ENCODE data around the gene CTU2.
A peak's percentile ranks its signal among the peaks of the same experiment; 100 is the strongest.

CTU2 gene

GRCh38 chr16:88662222-88662842 lies 44.0 kb upstream of the CTU2 start:
- Histone ChIP-seq H3K79me2 (ENCODE audit: control insufficient read depth, insufficient read depth, low read length) (peaks cover 31% of the 10 kb centered on the region), H3K4me2 (ENCODE audit: low read length) (peak overlapping the region; percentile 76), H2AK5ac (ENCODE audit: low read length) (no peak overlapping the region), H3K4me3 (ENCODE audit: low read length) (peak overlapping the region; percentile 71), H3K79me1 (ENCODE audit: low read length) (peaks cover 15% of the 10 kb centered on the region), H4K5ac (ENCODE audit: low read length) (no peak overlapping the region), H3K36me3 (ENCODE audit: control insufficient read depth, insufficient read depth, low read length) (peaks cover 2% of the 10 kb centered on the region), H2BK5ac (ENCODE audit: low read length) (no peak overlapping the region), H3K56ac (ENCODE audit: low read length) (peak overlapping the region; percentile 92), H4K8ac (ENCODE audit: low read depth, low read length) (no peak overlapping the region), H3K27me3 (ENCODE audit: insufficient read depth, low read length, poor library complexity) (no peaks in the 10 kb centered on the region), H3K27ac (ENCODE audit: low read depth, low read length) (peak overlapping the region; percentile 68), H2BK120ac (ENCODE audit: low read depth, low read length) (no peak overlapping the region), H3K23ac (ENCODE audit: low read length) (peak overlapping the region; percentile 59), H3K9ac (ENCODE audit: low read length) (peak overlapping the region; percentile 74), H3K4me1 (ENCODE audit: control insufficient read depth, low read depth, low read length) (peaks cover 2% of the 10 kb centered on the region), H2BK15ac (replicated peaks; ENCODE audit: low read depth) (no peak overlapping the region), H3K4ac (ENCODE audit: low read depth, low read length) (no peak overlapping the region), H3K18ac (ENCODE audit: low read length) (peak overlapping the region; percentile 23)
- peak; percentile 11 for DNase-seq
- no CpG with 5 or more reads among the region's 49 CpGs for WGBS (ENCODE audit: extremely low coverage, insufficient coverage, low lambda C conversion rate)

- peak within 1 kb of the TSS; percentile 68 for H3K27ac ChIP-seq (ENCODE audit: low read depth, low read length)
- H2BK120ac ChIP-seq (ENCODE audit: low read depth, low read length): no peak within 1 kb of the TSS
- DNase-seq: peak; percentile 99
- peak within 1 kb of the TSS; percentile 96 for H3K9ac ChIP-seq (ENCODE audit: low read length)
- H3K36me3 ChIP-seq (ENCODE audit: control insufficient read depth, insufficient read depth, low read length): no peaks in the 10 kb centered on the region
- H3K79me1 ChIP-seq (ENCODE audit: low read length): peaks cover 15% of the 10 kb centered on the region
- peak within 1 kb of the TSS; percentile 75 for H3K4ac ChIP-seq (ENCODE audit: low read depth, low read length)
- no CpG with 5 or more reads among the region's 88 CpGs for WGBS (ENCODE audit: extremely low coverage, insufficient coverage, low lambda C conversion rate)
- H3K4me3 ChIP-seq (ENCODE audit: low read length): peak within 1 kb of the TSS; percentile 86
- H3K79me2 ChIP-seq (ENCODE audit: control insufficient read depth, insufficient read depth, low read length): peaks cover 31% of the 10 kb centered on the region
- peaks cover 2% of the 10 kb centered on the region for H3K4me1 ChIP-seq (ENCODE audit: control insufficient read depth, low read depth, low read length)
- peak within 1 kb of the TSS; percentile 88 for H2BK5ac ChIP-seq (ENCODE audit: low read length)
- no peak within 1 kb of the TSS for H4K8ac ChIP-seq (ENCODE audit: low read depth, low read length)
- H4K5ac ChIP-seq (ENCODE audit: low read length): no peak within 1 kb of the TSS
- H3K56ac ChIP-seq (ENCODE audit: low read length): peak within 1 kb of the TSS; percentile 98
- no peaks in the 10 kb centered on the region for H3K27me3 ChIP-seq (ENCODE audit: insufficient read depth, low read length, poor library complexity)
- no peak within 1 kb of the TSS for H2BK15ac ChIP-seq (replicated peaks; ENCODE audit: low read depth)
- H3K18ac ChIP-seq (ENCODE audit: low read length): peak within 1 kb of the TSS; percentile 75
- H2AK5ac ChIP-seq (ENCODE audit: low read length): no peak within 1 kb of the TSS
- H3K23ac ChIP-seq (ENCODE audit: low read length): peak within 1 kb of the TSS; percentile 87
- peak within 1 kb of the TSS; percentile 76 for H3K4me2 ChIP-seq (ENCODE audit: low read length)
These were observed 43.3 kb upstream of the CTU2 start, which contains the start of gene MVD for GRCh38 chr16:88662843-88663606. TSS of gene MVD (minus strand) at chr16:88663091. CDS start at chr16:88663080, 11 bp downstream.

GRCh38 chr16:88665148-88665547 lies 41.2 kb upstream of the CTU2 start:
- H3K27me3 ChIP-seq (ENCODE audit: insufficient read depth, low read length, poor library complexity): no peaks in the 10 kb centered on the region
- no peak overlapping the region for H3K18ac ChIP-seq (ENCODE audit: low read length)
- no peak overlapping the region for H3K27ac ChIP-seq (ENCODE audit: low read depth, low read length)
- H3K23ac ChIP-seq (ENCODE audit: low read length): no peak overlapping the region
- no peak overlapping the region for H2BK5ac ChIP-seq (ENCODE audit: low read length)
- no peak overlapping the region for H3K4me2 ChIP-seq (ENCODE audit: low read length)
- no peak for DNase-seq
- peaks cover 18% of the 10 kb centered on the region for H3K79me2 ChIP-seq (ENCODE audit: control insufficient read depth, insufficient read depth, low read length)
- WGBS (ENCODE audit: extremely low coverage, insufficient coverage, low lambda C conversion rate): no CpG with 5 or more reads among the region's 4 CpGs
- H3K4ac ChIP-seq (ENCODE audit: low read depth, low read length): no peak overlapping the region
- no peak overlapping the region for H3K56ac ChIP-seq (ENCODE audit: low read length)
- H2AK5ac ChIP-seq (ENCODE audit: low read length): no peak overlapping the region
- no peak overlapping the region for H2BK120ac ChIP-seq (ENCODE audit: low read depth, low read length)
- no peak overlapping the region for H3K9ac ChIP-seq (ENCODE audit: low read length)
- peaks cover 4% of the 10 kb centered on the region for H3K79me1 ChIP-seq (ENCODE audit: low read length)
- H4K5ac ChIP-seq (ENCODE audit: low read length): no peak overlapping the region
- H3K4me3 ChIP-seq (ENCODE audit: low read length): no peak overlapping the region
- H4K8ac ChIP-seq (ENCODE audit: low read depth, low read length): no peak overlapping the region
- no peaks in the 10 kb centered on the region for H3K36me3 ChIP-seq (ENCODE audit: control insufficient read depth, insufficient read depth, low read length)
- H2BK15ac ChIP-seq (replicated peaks; ENCODE audit: low read depth): no peak overlapping the region
- peaks cover 2% of the 10 kb centered on the region for H3K4me1 ChIP-seq (ENCODE audit: control insufficient read depth, low read depth, low read length)

GRCh38 chr16:88665570-88665969 lies 40.7 kb upstream of the CTU2 start:
- Histone ChIP-seq H2BK15ac (replicated peaks; ENCODE audit: low read depth) (no peak overlapping the region), H2BK120ac (ENCODE audit: low read depth, low read length) (no peak overlapping the region), H3K56ac (ENCODE audit: low read length) (no peak overlapping the region), H3K4me2 (ENCODE audit: low read length) (no peak overlapping the region), H3K79me1 (ENCODE audit: low read length) (peaks cover 4% of the 10 kb centered on the region), H3K4me1 (ENCODE audit: control insufficient read depth, low read depth, low read length) (peaks cover 2% of the 10 kb centered on the region), H3K4me3 (ENCODE audit: low read length) (no peak overlapping the region), H3K23ac (ENCODE audit: low read length) (no peak overlapping the region), H2BK5ac (ENCODE audit: low read length) (no peak overlapping the region), H3K9ac (ENCODE audit: low read length) (no peak overlapping the region), H3K18ac (ENCODE audit: low read length) (no peak overlapping the region), H3K36me3 (ENCODE audit: control insufficient read depth, insufficient read depth, low read length) (no peaks in the 10 kb centered on the region), H4K5ac (ENCODE audit: low read length) (no peak overlapping the region), H3K27me3 (ENCODE audit: insufficient read depth, low read length, poor library complexity) (no peaks in the 10 kb centered on the region), H2AK5ac (ENCODE audit: low read length) (no peak overlapping the region), H3K79me2 (ENCODE audit: control insufficient read depth, insufficient read depth, low read length) (peaks cover 17% of the 10 kb centered on the region), H4K8ac (ENCODE audit: low read depth, low read length) (no peak overlapping the region), H3K4ac (ENCODE audit: low read depth, low read length) (no peak overlapping the region), H3K27ac (ENCODE audit: low read depth, low read length) (no peak overlapping the region)
- WGBS (ENCODE audit: extremely low coverage, insufficient coverage, low lambda C conversion rate): no CpG with 5 or more reads among the region's 3 CpGs
- no peak for DNase-seq

GRCh38 chr16:88667461-88667860 lies 38.8 kb upstream of the CTU2 start:
- no peak overlapping the region for H4K5ac ChIP-seq (ENCODE audit: low read length)
- H4K8ac ChIP-seq (ENCODE audit: low read depth, low read length): no peak overlapping the region
- H3K18ac ChIP-seq (ENCODE audit: low read length): no peak overlapping the region
- H2BK120ac ChIP-seq (ENCODE audit: low read depth, low read length): no peak overlapping the region
- no peak overlapping the region for H3K4ac ChIP-seq (ENCODE audit: low read depth, low read length)
- no peaks in the 10 kb centered on the region for H3K27me3 ChIP-seq (ENCODE audit: insufficient read depth, low read length, poor library complexity)
- WGBS (ENCODE audit: extremely low coverage, insufficient coverage, low lambda C conversion rate): no CpG with 5 or more reads among the region's 5 CpGs
- H3K23ac ChIP-seq (ENCODE audit: low read length): no peak overlapping the region
- H3K56ac ChIP-seq (ENCODE audit: low read length): no peak overlapping the region
- H2BK15ac ChIP-seq (replicated peaks; ENCODE audit: low read depth): no peak overlapping the region
- H3K79me2 ChIP-seq (ENCODE audit: control insufficient read depth, insufficient read depth, low read length): peaks cover 3% of the 10 kb centered on the region
- H3K4me3 ChIP-seq (ENCODE audit: low read length): no peak overlapping the region
- H3K4me1 ChIP-seq (ENCODE audit: control insufficient read depth, low read depth, low read length): no peaks in the 10 kb centered on the region
- H2AK5ac ChIP-seq (ENCODE audit: low read length): no peak overlapping the region
- H3K4me2 ChIP-seq (ENCODE audit: low read length): no peak overlapping the region
- H3K9ac ChIP-seq (ENCODE audit: low read length): no peak overlapping the region
- H3K27ac ChIP-seq (ENCODE audit: low read depth, low read length): no peak overlapping the region
- peak; percentile 24 for DNase-seq
- H2BK5ac ChIP-seq (ENCODE audit: low read length): no peak overlapping the region
- H3K79me1 ChIP-seq (ENCODE audit: low read length): no peaks in the 10 kb centered on the region
- no peaks in the 10 kb centered on the region for H3K36me3 ChIP-seq (ENCODE audit: control insufficient read depth, insufficient read depth, low read length)

Measured in mesendoderm (in vitro differentiated cells).